ENCODE results near the gene PCBP4. TPM values are rescaled to one million over a fixed set of nuclear protein-coding genes. Genes with fewer than 3 reads are reported as not detected.

PCBP4 gene
- total RNA-seq, 1 experiment from 2014 or later: 48.8 TPM

DNA sequence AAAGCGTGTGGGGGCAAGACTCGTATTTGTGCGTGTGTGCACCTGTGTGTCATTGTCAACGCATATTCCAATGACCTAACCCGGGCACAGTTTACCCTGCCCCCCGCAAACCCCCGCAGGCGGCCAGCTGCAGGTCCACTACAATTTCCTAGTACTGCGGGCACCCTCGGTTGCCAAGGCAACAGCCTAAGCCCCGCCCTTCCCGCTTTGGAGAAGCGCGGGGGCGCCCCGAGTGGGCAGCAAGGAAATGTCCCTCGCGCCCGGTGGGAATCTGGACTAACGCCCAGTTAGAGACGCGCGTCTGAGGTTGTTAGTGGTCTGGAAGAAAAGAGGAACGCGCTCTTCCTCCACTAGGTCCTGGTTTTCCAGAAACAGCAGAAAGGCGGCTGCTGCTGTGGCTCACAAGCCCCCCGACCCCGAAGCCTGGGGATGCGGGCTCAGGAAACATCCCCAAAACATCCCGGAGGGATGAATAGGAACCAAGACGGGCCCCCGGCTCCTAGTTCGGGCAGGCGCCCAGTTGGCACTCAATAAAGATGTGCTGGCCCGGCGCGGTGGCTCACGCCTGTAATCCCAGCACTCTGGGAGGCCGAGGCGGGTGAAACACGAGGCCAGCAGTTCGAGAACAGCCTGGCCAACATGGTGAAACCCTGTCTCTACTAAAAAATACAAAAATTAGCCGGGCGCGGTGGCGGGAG, 8.7 kb upstream of the PCBP4 start:
- intact Hi-C loops (cut with micrococcal nuclease): no loop called here
- TF ChIP-seq, protein P1, sequence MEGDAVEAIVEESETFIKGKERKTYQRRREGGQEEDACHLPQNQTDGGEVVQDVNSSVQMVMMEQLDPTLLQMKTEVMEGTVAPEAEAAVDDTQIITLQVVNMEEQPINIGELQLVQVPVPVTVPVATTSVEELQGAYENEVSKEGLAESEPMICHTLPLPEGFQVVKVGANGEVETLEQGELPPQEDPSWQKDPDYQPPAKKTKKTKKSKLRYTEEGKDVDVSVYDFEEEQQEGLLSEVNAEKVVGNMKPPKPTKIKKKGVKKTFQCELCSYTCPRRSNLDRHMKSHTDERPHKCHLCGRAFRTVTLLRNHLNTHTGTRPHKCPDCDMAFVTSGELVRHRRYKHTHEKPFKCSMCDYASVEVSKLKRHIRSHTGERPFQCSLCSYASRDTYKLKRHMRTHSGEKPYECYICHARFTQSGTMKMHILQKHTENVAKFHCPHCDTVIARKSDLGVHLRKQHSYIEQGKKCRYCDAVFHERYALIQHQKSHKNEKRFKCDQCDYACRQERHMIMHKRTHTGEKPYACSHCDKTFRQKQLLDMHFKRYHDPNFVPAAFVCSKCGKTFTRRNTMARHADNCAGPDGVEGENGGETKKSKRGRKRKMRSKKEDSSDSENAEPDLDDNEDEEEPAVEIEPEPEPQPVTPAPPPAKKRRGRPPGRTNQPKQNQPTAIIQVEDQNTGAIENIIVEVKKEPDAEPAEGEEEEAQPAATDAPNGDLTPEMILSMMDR (IDR thresholded peaks at IDR 0.05 in 2 of 3, conservative IDR thresholded peaks at IDR 0.05 in 1 of 3; ENCODE audit: borderline replicate concordance in 1 of 3, insufficient read depth in 1 of 3, low read depth in 2 of 3, low read length in 2 of 3): peak in 1 of 3 experiments; percentile 24; a peak in 2 of 6 replicates
- TF ChIP-seq CEBPB (IDR thresholded peaks at IDR 0.05; ENCODE audit: low read depth) (no peak), FOSL1 (IDR thresholded peaks at IDR 0.05; ENCODE audit: low read depth) (no peak), EZH2 (IDR thresholded peaks at IDR 0.05) (no peak), POLR2A (IDR thresholded peaks at IDR 0.05; ENCODE audit: borderline replicate concordance, extremely low read depth, insufficient read depth, insufficient read length) (no peak)
- TF ChIP-seq, protein P2, sequence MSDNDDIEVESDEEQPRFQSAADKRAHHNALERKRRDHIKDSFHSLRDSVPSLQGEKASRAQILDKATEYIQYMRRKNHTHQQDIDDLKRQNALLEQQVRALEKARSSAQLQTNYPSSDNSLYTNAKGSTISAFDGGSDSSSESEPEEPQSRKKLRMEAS (IDR thresholded peaks at IDR 0.05): no peak
- TF ChIP-seq, protein P3, sequence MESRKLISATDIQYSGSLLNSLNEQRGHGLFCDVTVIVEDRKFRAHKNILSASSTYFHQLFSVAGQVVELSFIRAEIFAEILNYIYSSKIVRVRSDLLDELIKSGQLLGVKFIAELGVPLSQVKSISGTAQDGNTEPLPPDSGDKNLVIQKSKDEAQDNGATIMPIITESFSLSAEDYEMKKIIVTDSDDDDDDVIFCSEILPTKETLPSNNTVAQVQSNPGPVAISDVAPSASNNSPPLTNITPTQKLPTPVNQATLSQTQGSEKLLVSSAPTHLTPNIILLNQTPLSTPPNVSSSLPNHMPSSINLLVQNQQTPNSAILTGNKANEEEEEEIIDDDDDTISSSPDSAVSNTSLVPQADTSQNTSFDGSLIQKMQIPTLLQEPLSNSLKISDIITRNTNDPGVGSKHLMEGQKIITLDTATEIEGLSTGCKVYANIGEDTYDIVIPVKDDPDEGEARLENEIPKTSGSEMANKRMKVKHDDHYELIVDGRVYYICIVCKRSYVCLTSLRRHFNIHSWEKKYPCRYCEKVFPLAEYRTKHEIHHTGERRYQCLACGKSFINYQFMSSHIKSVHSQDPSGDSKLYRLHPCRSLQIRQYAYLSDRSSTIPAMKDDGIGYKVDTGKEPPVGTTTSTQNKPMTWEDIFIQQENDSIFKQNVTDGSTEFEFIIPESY (IDR thresholded peaks at IDR 0.05; ENCODE audit: extremely low read depth, insufficient replicate concordance, low read length): no peak
- Histone ChIP-seq H2AFZ (ENCODE audit: low read depth, low read length, poor library complexity, severe bottlenecking) (no peak overlapping the region), H3K4me3 (replicated peaks in 1 of 2; ENCODE audit: low read depth in 1 of 2, low read length in 2 of 2) (peak overlapping the region; percentile 93 to 99), H3K27ac (ENCODE audit: low read depth, low read length) (no peak overlapping the region; the same call in 1 of the 2 replicates), H3K9me2 (ENCODE audit: insufficient read depth) (no peaks in the 10 kb centered on the region), H3K9ac (ENCODE audit: low read length) (peak overlapping the region; percentile 100), H3K27me3 (ENCODE audit: insufficient read depth, low read length) (no peaks in the 10 kb centered on the region), H3K79me2 (ENCODE audit: insufficient read depth, low read length) (peaks cover 32% of the 10 kb centered on the region), H3K4me2 (ENCODE audit: low read length) (peak overlapping the region; percentile 91), H3K4me1 (ENCODE audit: control insufficient read depth in 1 of 2, insufficient read depth in 2 of 2, low read length in 2 of 2) (peaks cover 17 to 37% of the 10 kb centered on the region in 2 experiments), H3K9me3 (ENCODE audit: control insufficient read depth in 1 of 2, insufficient read depth in 1 of 2, low read depth in 1 of 2, low read length in 2 of 2) (no peaks in the 10 kb centered on the region), H3K36me3 (ENCODE audit: control insufficient read depth in 1 of 2, insufficient read depth in 2 of 2, low read length in 2 of 2) (peaks cover 3 to 8% of the 10 kb centered on the region in 2 experiments; a peak in 2 of 4 replicates), H4K20me1 (ENCODE audit: insufficient read depth) (no peaks in the 10 kb centered on the region)
- ATAC-seq (peak; percentile 16; the same call in 1 of the 2 replicates), DNase-seq (ENCODE audit: low read depth, low spot score) (no peak)
- CTCF ChIA-PET: interaction anchor here (1.5 kb wide), 1 partner anchor 15 kb away, joined by 3 read pairs; no protein-coding TSS in a partner anchor
- RAD21 ChIA-PET (ENCODE audit: low non-redundant PET in 1 of 2, low total read pairs in 2 of 2, uncharacterized antibody in 2 of 2, unreplicated experiment in 2 of 2): interaction anchor here in 1 of 2 experiments (0.9 kb wide), 1 partner anchor 33 kb away, joined by 4 read pairs; no protein-coding TSS in a partner anchor
- POLR2A ChIA-PET: interaction anchor here (1.0 to 1.4 kb wide), 2 partner anchors 33 to 34 kb away, joined by 3 to 4 read pairs; partner anchors contain the start of genes PARP3 and RRP9
- BruUV-seq (replicated peaks): TSS peak; percentile 78
